GM18951 (cell line): Measurements from ENCODE around the gene ATP6V1F.

Experiments used
- POLR2A ChIP-seq: IDR thresholded peaks from 4 replicates; pipeline ENCODE4 v1.6.1; 2011; ENCODE audit warnings: mild to moderate bottlenecking; ENCODE audit not compliant: insufficient read length, insufficient read depth; ENCODE audit errors: extremely low read depth
- in situ Hi-C: fragments of 300-500 bp; cut with MboI; formaldehyde crosslinking; loops from one replicate; pipeline ENCODE4 v1.12.0; 2022; ENCODE audit warnings: low sequenced_read_pairs, mixed read lengths, inconsistent platforms; ENCODE audit not compliant: unreplicated experiment

ATP6V1F gene

GRCh38 chr7:128862571-128863432 is at the start of gene ATP6V1F:
Gene ATP6V1F, plus strand, starts transcription at chr7:128862856. Its CDS starts 49 bp downstream, at chr7:128862905.
- peak; percentile 86 for TF ChIP-seq POLR2A
- in situ Hi-C loops = no loop called here

GRCh38 chr7:128814499-128814898 is 48.2 kb upstream of the ATP6V1F start:
- in situ Hi-C loops = no loop called here
- no peak for TF ChIP-seq POLR2A

- in situ Hi-C loops = no loop called here
- TF ChIP-seq POLR2A = no peak
These were observed 47.2 kb upstream of the ATP6V1F start for GRCh38 chr7:128815289-128815942.

GRCh38 chr7:128818694-128819093 is 44.0 kb upstream of the ATP6V1F start:
- TF ChIP-seq POLR2A = no peak

GRCh38 chr7:128821724-128822123 is 40.9 kb upstream of the ATP6V1F start:
- in situ Hi-C loops = no loop called here
- TF ChIP-seq POLR2A = no peak

More at GRCh38 chr7:128818694-128819093, 44.0 kb upstream of the ATP6V1F start:
- in situ Hi-C loops = no loop called here

GRCh38 chr7:128826512-128826911 is 36.1 kb upstream of the ATP6V1F start:
- TF ChIP-seq POLR2A = no peak
- in situ Hi-C loops = no loop called here

- no peak for TF ChIP-seq POLR2A
- in situ Hi-C loops = no loop called here
These were observed 35.8 kb upstream of the ATP6V1F start for GRCh38 chr7:128826916-128827247.

GRCh38 chr7:128827248-128827958 is 35.3 kb upstream of the ATP6V1F start:
- no peak for TF ChIP-seq POLR2A
- in situ Hi-C loops = no loop called here

- TF ChIP-seq POLR2A = no peak
- in situ Hi-C loops = no loop called here
These were observed 34.5 kb upstream of the ATP6V1F start for GRCh38 chr7:128827971-128828711.

- no peak for TF ChIP-seq POLR2A
- in situ Hi-C loops = no loop called here
These were observed 33.1 kb upstream of the ATP6V1F start for GRCh38 chr7:128829391-128830166.

GRCh38 chr7:128830231-128831177 is 32.2 kb upstream of the ATP6V1F start, which contains the start of gene FLNC:
Gene FLNC, plus strand, starts transcription at chr7:128830406. Its CDS starts 232 bp downstream, at chr7:128830638.
- in situ Hi-C loops = no loop called here
- TF ChIP-seq POLR2A = no peak
